Neutrophil (primary cell): ENCODE data around the gene SEL1L3.

Experiments used
- H3K27ac ChIP-seq: fragments of 200-600 bp; sonication (generic); 2 replicates; pipeline ENCODE4 v1.5.1; 2016; ENCODE audit warnings: mild to moderate bottlenecking, moderate library complexity
- H3K27me3 ChIP-seq: fragments of 200-600 bp; sonication (generic); 2 replicates; pipeline ENCODE4 v1.6.0; 2016; ENCODE audit warnings: mild to moderate bottlenecking
- H3K36me3 ChIP-seq: fragments of 200-600 bp; sonication (generic); 2 replicates; pipeline ENCODE4 v1.5.1; 2017
- H3K4me1 ChIP-seq, 2 experiments: fragments of 200-600 bp in 1 of 2; sonication (generic) in 1 of 2; 1 replicate in 1 of 2; 2 replicates in 1 of 2; pipeline versions ENCODE4 v1.5.1 to v1.6.1; 2013 to 2016; ENCODE audit warnings: low read depth in 1 of 2, low read length in 1 of 2, mild to moderate bottlenecking in 1 of 2, moderate library complexity in 1 of 2; ENCODE audit not compliant: control insufficient read depth in 1 of 2, insufficient read depth in 1 of 2
- H3K4me3 ChIP-seq, 2 experiments: fragments of 200-600 bp in 1 of 2; sonication (generic) in 1 of 2; 1 replicate in 1 of 2; 2 replicates in 1 of 2; pipeline ENCODE4 v1.5.1; 2013 to 2016; ENCODE audit warnings: low read depth in 1 of 2, low read length in 1 of 2, mild to moderate bottlenecking in 1 of 2, moderate library complexity in 1 of 2
- H3K9me3 ChIP-seq: fragments of 200-600 bp; sonication (generic); 2 replicates; pipeline ENCODE4 v1.5.1; 2016
- CTCF ChIP-seq: fragments of 200-600 bp; sonication (generic); IDR thresholded peaks from 2 replicates; pipeline ENCODE4 v1.5.1; 2016; ENCODE audit warnings: antibody characterized with exemption

The SEL1L3 gene

GRCh38 chr4:25878676-25879075 lies 15.9 kb upstream of the SEL1L3 start:
- Histone ChIP-seq H3K27me3 (no peaks in the 10 kb centered on the region), H3K27ac (no peak overlapping the region), H3K4me1 (no peaks in the 10 kb centered on the region), H3K9me3 (no peaks in the 10 kb centered on the region), H3K4me3 (no peak overlapping the region), H3K36me3 (no peaks in the 10 kb centered on the region)
- TF ChIP-seq CTCF, result no peak

GRCh38 chr4:25875281-25875745 lies 12.5 kb upstream of the SEL1L3 start:
- no peaks in the 10 kb centered on the region for H3K4me1 ChIP-seq
- TF ChIP-seq CTCF, result no peak
- H3K36me3 ChIP-seq, result no peaks in the 10 kb centered on the region
- no peaks in the 10 kb centered on the region for H3K27me3 ChIP-seq
- no peaks in the 10 kb centered on the region for H3K9me3 ChIP-seq
- no peak overlapping the region for H3K4me3 ChIP-seq
- no peak overlapping the region for H3K27ac ChIP-seq

GRCh38 chr4:25874655-25875054 lies 11.9 kb upstream of the SEL1L3 start:
- no peaks in the 10 kb centered on the region for H3K36me3 ChIP-seq
- H3K4me1 ChIP-seq, result no peaks in the 10 kb centered on the region
- no peak overlapping the region for H3K27ac ChIP-seq
- H3K4me3 ChIP-seq, result no peak overlapping the region
- TF ChIP-seq CTCF, result no peak
- no peaks in the 10 kb centered on the region for H3K9me3 ChIP-seq
- no peaks in the 10 kb centered on the region for H3K27me3 ChIP-seq

GRCh38 chr4:25873632-25874129 lies 10.9 kb upstream of the SEL1L3 start:
- H3K9me3 ChIP-seq, result no peaks in the 10 kb centered on the region
- TF ChIP-seq CTCF, result no peak
- no peaks in the 10 kb centered on the region for H3K36me3 ChIP-seq
- no peak overlapping the region for H3K27ac ChIP-seq
- no peak overlapping the region for H3K4me3 ChIP-seq
- H3K4me1 ChIP-seq, result no peaks in the 10 kb centered on the region
- no peaks in the 10 kb centered on the region for H3K27me3 ChIP-seq

GRCh38 chr4:25872851-25873631 lies 10.3 kb upstream of the SEL1L3 start:
- Histone ChIP-seq H3K4me3 (no peak overlapping the region), H3K27ac (no peak overlapping the region), H3K27me3 (peaks cover 3% of the 10 kb centered on the region)

More at GRCh38 chr4:25872851-25873631, 10.3 kb upstream of the SEL1L3 start:
- Histone ChIP-seq H3K36me3 (no peaks in the 10 kb centered on the region), H3K9me3 (no peaks in the 10 kb centered on the region), H3K4me1 (no peaks in the 10 kb centered on the region)
- no peak for TF ChIP-seq CTCF
